ENCODE data around the gene MYBPHL.

- TF ChIP-seq CTCF (IDR thresholded peaks at IDR 0.05 in 4 of 5, conservative IDR thresholded peaks at IDR 0.05 in 1 of 5) (no peak), POLR2A (IDR thresholded peaks at IDR 0.05) (no peak)
These were observed 25.9 kb downstream of the MYBPHL start for GRCh38 chr1:109280862-109281261.
